GM18505 (cell line): ENCODE data around the gene PDE11A.

ENCODE experiments used
- ATAC-seq: cut with Tn5 transposase; IDR thresholded peaks from one replicate; pipeline ENCODE4 v1.9.1; 2021; ENCODE audit not compliant: unreplicated experiment
- POLR2A ChIP-seq: IDR thresholded peaks from 4 replicates; pipeline ENCODE4 v1.6.1; 2011; ENCODE audit warnings: borderline replicate concordance; ENCODE audit not compliant: insufficient read depth, insufficient read length; ENCODE audit errors: extremely low read depth

PDE11A gene

DNA sequence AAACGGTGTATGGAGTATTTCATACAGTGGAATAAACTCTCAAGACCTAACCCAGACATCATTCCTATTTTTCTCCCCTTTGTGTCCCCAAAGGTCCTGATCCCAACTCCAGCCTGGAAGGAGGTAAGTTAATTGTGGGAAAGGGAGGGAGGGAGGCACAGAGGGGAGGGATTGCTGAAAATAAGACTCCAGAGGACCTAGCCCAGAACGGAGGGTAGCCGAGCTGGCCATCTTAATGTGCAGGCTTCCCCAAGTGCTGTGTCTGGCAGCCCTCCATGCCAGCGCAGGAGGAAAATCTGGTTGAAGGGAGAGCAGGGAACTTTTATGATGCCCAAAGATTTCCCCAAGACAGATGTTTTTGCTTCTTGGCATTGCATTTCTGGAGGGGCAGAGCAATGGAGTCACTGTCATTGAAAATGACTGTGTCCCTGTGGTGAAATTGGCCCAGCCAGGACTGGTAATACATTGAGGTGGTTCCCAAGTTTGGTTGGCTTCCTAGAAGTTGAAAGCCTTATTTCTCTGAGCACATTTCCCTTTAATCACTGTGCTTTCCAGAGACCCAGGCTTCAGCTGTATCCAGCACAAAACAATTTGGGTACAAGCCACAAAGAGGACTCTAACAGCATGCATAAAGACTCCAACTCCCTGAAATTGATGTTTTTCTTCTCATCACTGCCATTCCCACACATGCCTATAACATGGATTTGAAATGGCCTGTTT is 477.3 kb downstream of the PDE11A start:
- ATAC-seq, result no peak
- TF ChIP-seq POLR2A, result no peak

- ATAC-seq, result no peak
- TF ChIP-seq POLR2A, result no peak
Measured at GRCh38 chr2:177593402-177593801, 479.2 kb downstream of the PDE11A start.

DNA sequence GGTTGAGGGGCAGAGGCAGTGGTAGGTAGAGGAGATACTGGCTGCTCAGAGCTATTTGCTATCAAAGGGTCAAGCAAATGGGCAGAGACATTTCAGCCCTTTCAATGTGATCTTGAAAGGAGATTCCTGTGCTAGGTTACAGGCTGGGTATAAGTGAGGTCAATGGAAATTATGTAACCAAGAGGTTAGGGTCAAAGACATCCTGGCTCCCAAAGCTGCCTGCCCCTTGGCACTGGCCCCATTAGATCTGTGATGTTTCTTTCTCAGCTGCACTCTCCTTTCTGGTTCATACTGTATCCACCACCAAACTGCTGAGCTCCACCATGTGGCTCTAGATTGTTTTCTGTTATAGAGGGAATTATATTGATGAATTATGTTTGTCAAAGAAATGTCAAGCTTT is 479.6 kb downstream of the PDE11A start:
- TF ChIP-seq POLR2A, result no peak

GRCh38 chr2:177592397-177592796 is 480.2 kb downstream of the PDE11A start:
- no peak for TF ChIP-seq POLR2A
- no peak for ATAC-seq

More for the DNA sequence above, 479.6 kb downstream of the PDE11A start:
- ATAC-seq, result no peak

GRCh38 chr2:177589186-177589585 is 483.4 kb downstream of the PDE11A start:
- no peak for TF ChIP-seq POLR2A
- ATAC-seq, result no peak

- TF ChIP-seq POLR2A, result no peak
- no peak for ATAC-seq
Measured at GRCh38 chr2:177588671-177589070, 483.9 kb downstream of the PDE11A start.

- no peak for TF ChIP-seq POLR2A
Measured at GRCh38 chr2:177587371-177587770, 485.2 kb downstream of the PDE11A start.

DNA sequence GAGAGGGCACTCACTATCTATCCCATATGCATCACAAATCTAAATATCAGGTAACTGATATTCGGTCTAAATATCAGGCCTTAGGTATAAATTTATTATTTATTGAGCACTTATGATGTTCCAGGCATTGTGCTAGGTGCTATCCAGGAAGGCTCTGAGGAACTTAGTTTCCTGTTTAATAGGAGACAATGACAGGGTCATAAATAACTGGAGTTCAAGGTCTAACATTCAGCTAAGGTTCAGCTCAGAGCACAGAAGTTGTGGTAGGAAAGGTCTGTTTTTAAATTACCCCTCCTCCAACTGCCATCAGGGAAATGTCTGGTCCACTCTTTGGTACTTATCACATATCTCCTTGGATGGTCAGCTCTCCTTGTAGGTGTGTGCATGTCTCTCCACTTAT is 486.4 kb downstream of the PDE11A start:
- no peak for ATAC-seq
- TF ChIP-seq POLR2A, result no peak

More at GRCh38 chr2:177587371-177587770, 485.2 kb downstream of the PDE11A start:
- no peak for ATAC-seq

DNA sequence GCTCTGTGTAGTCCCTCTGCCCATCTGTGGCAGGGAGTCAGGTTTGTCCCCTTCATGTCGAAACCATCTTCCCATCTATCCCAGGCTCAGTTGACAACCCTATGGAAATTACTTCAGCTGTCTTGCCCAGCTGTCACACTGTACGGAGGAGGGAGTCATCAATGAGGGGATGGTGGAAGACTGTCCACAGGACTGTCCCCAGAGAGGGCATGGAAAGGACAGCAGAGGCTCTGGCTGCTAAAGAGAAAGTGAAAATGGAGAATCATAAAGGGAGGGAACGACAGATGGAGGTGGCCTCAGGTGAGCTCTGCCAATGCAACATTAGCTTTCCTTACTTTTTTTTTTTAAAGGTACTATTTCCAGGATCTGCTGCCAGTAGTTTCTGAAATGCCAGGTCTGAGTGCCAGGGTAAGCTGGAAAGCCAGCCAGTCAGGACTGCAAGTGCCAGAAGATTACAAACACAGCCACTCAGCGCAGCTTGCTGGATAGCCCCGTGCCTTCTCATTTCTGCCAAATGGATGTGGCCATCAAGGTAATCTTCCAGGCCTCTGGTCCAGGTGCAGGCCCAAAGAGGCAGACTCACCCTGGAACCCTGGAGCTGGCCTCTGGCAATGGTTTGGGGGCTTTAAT is 487.2 kb downstream of the PDE11A start:
- no peak for ATAC-seq
- no peak for TF ChIP-seq POLR2A

DNA sequence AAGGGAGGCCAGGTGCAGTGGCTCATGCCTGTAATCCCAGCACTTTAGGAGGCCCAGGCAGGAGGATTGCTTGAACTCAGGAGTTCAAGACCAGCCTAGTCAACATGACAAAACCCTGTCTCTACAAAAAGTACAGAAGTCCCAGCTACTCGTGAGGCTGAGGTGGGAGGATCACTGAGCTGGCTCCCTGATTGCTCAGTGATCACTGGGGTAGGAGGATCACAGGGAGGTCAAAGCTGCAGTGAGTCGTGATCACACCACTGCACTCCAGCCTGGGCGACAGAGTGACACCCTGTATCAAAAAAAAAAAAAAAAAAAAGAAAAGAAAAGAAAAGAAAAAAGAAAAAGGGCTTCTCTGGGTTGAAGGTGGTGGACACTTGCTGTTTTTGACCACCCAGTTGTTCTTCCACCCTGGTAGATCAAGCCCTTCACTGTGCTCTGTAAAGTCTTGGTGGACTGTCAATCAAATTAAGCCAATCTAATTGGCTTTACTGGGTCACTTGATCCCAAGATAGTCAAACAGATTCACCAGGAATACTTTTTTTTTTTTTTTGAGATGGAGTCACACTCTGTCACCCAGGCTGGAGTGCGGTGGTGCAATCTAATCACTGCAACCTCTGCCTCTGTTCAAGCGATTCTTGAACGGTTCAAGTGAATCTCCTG is 488.4 kb downstream of the PDE11A start:
- no peak for TF ChIP-seq POLR2A
- ATAC-seq, result no peak

DNA sequence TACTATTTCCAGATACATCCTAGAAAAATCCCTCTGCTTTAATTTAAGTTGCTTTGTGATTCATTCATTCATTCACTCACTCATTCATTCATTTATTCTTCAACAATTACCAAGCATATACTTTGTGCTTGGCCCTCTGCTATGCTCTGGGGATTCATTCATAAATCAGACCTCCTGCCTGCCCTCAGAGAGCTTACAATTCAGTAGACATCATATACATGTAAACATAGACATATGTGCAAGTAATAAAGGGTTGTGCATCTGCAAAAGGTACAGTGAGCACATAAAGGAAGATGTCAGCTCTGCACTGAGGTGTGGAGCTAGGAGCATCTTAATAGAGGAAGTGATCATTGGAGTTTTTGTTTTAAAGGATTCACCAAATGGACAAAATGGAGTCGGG is 490.6 kb downstream of the PDE11A start:
- TF ChIP-seq POLR2A, result no peak
- ATAC-seq, result no peak

DNA sequence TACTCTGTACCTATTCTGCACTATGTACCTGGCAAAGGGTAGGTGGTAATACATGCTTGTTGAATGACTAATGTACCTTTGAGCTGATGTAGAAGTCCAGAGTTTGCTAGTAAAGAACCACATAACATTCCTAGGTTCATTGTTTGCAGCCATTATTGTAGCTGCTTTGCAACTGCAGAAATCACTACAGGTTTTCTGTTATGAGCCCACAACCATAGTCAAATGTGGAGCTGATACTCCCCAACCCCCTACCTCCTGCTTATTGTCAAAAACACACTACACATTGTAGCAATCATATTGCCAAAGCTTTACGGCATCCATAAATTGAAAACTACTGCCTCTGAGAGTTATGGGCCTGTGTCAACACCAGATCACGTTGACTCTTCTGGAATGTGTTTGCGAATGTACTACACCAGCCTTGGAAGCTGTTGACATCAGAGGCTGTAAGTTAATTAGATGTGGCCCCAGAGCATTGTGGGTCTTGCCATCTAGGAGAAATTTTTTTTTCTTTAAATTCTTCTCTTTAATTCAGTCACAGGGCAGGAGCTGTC is 493.0 kb downstream of the PDE11A start:
- no peak for ATAC-seq

GRCh38 chr2:177578454-177578853 is 494.1 kb downstream of the PDE11A start:
- TF ChIP-seq POLR2A, result no peak
- no peak for ATAC-seq

More for the DNA sequence above, 493.0 kb downstream of the PDE11A start:
- TF ChIP-seq POLR2A, result no peak
